Loucy (cell line): ENCODE data around the gene TCF7.

ENCODE experiments used
- EZH2phosphoT487 ChIP-seq: fragments of 200-600 bp; IDR thresholded peaks from 2 replicates; pipeline ENCODE4 v1.6.1; 2018; ENCODE audit warnings: antibody characterized with exemption, mild to moderate bottlenecking, moderate library complexity, borderline replicate concordance
- TF ChIP-seq, protein P1 (sequence below): fragments of 200-600 bp; sonication (generic); conservative IDR thresholded peaks from 2 replicates; pipeline ENCODE4 v1.5.1; 2014; ENCODE audit warnings: mild to moderate bottlenecking, antibody characterized with exemption, low read length

GRCh38 chr5:134113902-134114875, at the start of gene TCF7:
- TF ChIP-seq, protein P1, sequence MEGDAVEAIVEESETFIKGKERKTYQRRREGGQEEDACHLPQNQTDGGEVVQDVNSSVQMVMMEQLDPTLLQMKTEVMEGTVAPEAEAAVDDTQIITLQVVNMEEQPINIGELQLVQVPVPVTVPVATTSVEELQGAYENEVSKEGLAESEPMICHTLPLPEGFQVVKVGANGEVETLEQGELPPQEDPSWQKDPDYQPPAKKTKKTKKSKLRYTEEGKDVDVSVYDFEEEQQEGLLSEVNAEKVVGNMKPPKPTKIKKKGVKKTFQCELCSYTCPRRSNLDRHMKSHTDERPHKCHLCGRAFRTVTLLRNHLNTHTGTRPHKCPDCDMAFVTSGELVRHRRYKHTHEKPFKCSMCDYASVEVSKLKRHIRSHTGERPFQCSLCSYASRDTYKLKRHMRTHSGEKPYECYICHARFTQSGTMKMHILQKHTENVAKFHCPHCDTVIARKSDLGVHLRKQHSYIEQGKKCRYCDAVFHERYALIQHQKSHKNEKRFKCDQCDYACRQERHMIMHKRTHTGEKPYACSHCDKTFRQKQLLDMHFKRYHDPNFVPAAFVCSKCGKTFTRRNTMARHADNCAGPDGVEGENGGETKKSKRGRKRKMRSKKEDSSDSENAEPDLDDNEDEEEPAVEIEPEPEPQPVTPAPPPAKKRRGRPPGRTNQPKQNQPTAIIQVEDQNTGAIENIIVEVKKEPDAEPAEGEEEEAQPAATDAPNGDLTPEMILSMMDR, result no peak
- TF ChIP-seq EZH2phosphoT487, result no peak
